Spinal cord (tissue), 10 donors: ENCODE results near the gene FAM168B. TPM values are rescaled to one million over a fixed set of nuclear protein-coding genes. Genes with fewer than 3 reads are reported as not detected.
A peak's percentile ranks its signal among the peaks of the same experiment; 100 is the strongest.
"Not testable (repeated sequence)": the region's sequence is repeated elsewhere in the genome, so short reads cannot be mapped to it uniquely, and the experiment has no call there.

Source experiments
- DNase-seq, 6 donors: peaks; one replicate each; pipeline versions ENCODE4 v3.0.0 to v3.0.0-alpha.2; 2013 to 2015; ENCODE audit warnings: low spot score in 6 of 6, low read depth in 4 of 6
- H3K27ac ChIP-seq: one replicate; pipeline ENCODE4 v1.5.1; 2013; ENCODE audit warnings: low read depth, low read length, control low read depth
- H3K27me3 ChIP-seq: one replicate; pipeline ENCODE4 v1.6.1; 2013; ENCODE audit warnings: low read length; ENCODE audit not compliant: control insufficient read depth, insufficient read depth
- H3K36me3 ChIP-seq: one replicate; pipeline ENCODE4 v1.6.1; 2013; ENCODE audit warnings: low read length; ENCODE audit not compliant: control insufficient read depth, insufficient read depth
- H3K4me1 ChIP-seq: one replicate; pipeline ENCODE4 v1.6.1; 2013; ENCODE audit warnings: low read length; ENCODE audit not compliant: control insufficient read depth, insufficient read depth
- H3K4me3 ChIP-seq: one replicate; pipeline ENCODE4 v1.5.1; 2013; ENCODE audit warnings: low read depth, low read length, control low read depth
- H3K9me3 ChIP-seq: one replicate; pipeline ENCODE4 v1.6.1; 2013; ENCODE audit warnings: low read length; ENCODE audit not compliant: control insufficient read depth, insufficient read depth
- WGBS: methylation state at CpG from one replicate; pipeline ENCODE4 v1.1.5; 2013; ENCODE audit warnings: missing lambda C conversion rate; ENCODE audit not compliant: insufficient coverage; 5-methylcytosine and 5-hydroxymethylcytosine counted together
- polyA plus RNA-seq, 2 donors: library from polyadenylated mRNA; unstranded; fragments of 120-200 nt; gene quantifications; one replicate each; pipeline ENCODE4 v1.2.1, GENCODE V29; 2013; ENCODE audit not compliant: insufficient read length in 2 of 2
- total RNA-seq, 2 donors: library from RNA; depleted of rRNA in 1 of 2; stranded (reverse); fragments of 120-200 nt in 1 of 2; fragments of >200 nt in 1 of 2; gene quantifications; one replicate each; pipeline versions ENCODE4 v1.2.3 to v1.2.4, GENCODE V29; 2013 to 2014
- donor health status: healthy.

The FAM168B gene
- total and polyA plus RNA-seq, 4 donors: 76.0 to 172 (median 133) TPM

GRCh38 chr2:131123192-131123591 lies 29.9 kb upstream of the FAM168B start:
- H3K36me3 ChIP-seq: peaks cover 8% of the 10 kb centered on the region
- no peaks in the 10 kb centered on the region for H3K27me3 ChIP-seq
- H3K4me1 ChIP-seq: peaks cover 6% of the 10 kb centered on the region
- no peak overlapping the region for H3K27ac ChIP-seq
- WGBS: 90% methylated on average over 3 of the region's 3 CpGs
- no peaks in the 10 kb centered on the region for H3K9me3 ChIP-seq
- no peak overlapping the region for H3K4me3 ChIP-seq
- DNase-seq: no peak

- H3K4me3 ChIP-seq: no peak overlapping the region
- H3K27ac ChIP-seq: no peak overlapping the region
- peaks cover 6% of the 10 kb centered on the region for H3K4me1 ChIP-seq
- DNase-seq: no peak
- WGBS: 95% methylated on average over 4 of the region's 4 CpGs
- H3K27me3 ChIP-seq: no peaks in the 10 kb centered on the region
- no peaks in the 10 kb centered on the region for H3K9me3 ChIP-seq
- H3K36me3 ChIP-seq: peaks cover 8% of the 10 kb centered on the region
Observed at GRCh38 chr2:131122496-131122895, 29.2 kb upstream of the FAM168B start.

- Histone ChIP-seq H3K27me3 (no peaks in the 10 kb centered on the region), H3K27ac (no peak overlapping the region), H3K9me3 (no peaks in the 10 kb centered on the region), H3K4me1 (peaks cover 6% of the 10 kb centered on the region), H3K36me3 (peaks cover 8% of the 10 kb centered on the region), H3K4me3 (no peak overlapping the region)
- no peak for DNase-seq
- WGBS: 97% methylated on average over 4 of the region's 4 CpGs
Observed at GRCh38 chr2:131121464-131121863, 28.2 kb upstream of the FAM168B start.

- DNase-seq: no peak
- Histone ChIP-seq H3K27ac (no peak overlapping the region), H3K4me3 (no peak overlapping the region), H3K9me3 (no peaks in the 10 kb centered on the region), H3K36me3 (peaks cover 4% of the 10 kb centered on the region), H3K4me1 (peaks cover under 1% of the 10 kb centered on the region), H3K27me3 (no peaks in the 10 kb centered on the region)
- WGBS: 97% methylated on average over 5 of the region's 12 CpGs
Observed at GRCh38 chr2:131120815-131121317, 27.6 kb upstream of the FAM168B start.

GRCh38 chr2:131115752-131116151 lies 22.5 kb upstream of the FAM168B start:
- Histone ChIP-seq H3K9me3 (no peaks in the 10 kb centered on the region), H3K27me3 (no peaks in the 10 kb centered on the region), H3K36me3 (no peaks in the 10 kb centered on the region), H3K4me1 (no peaks in the 10 kb centered on the region), H3K27ac (no peak overlapping the region), H3K4me3 (no peak overlapping the region)
- no peak for DNase-seq

- not testable (repeated sequence) for H3K4me1 ChIP-seq, H3K9me3 ChIP-seq, DNase-seq, H3K4me3 ChIP-seq, H3K36me3 ChIP-seq, H3K27me3 ChIP-seq, H3K27ac ChIP-seq
- WGBS: 100% methylated on average over 1 of the region's 3 CpGs
Observed at GRCh38 chr2:131114950-131115349, 21.7 kb upstream of the FAM168B start.

- no peak for DNase-seq
- Histone ChIP-seq H3K36me3 (no peaks in the 10 kb centered on the region), H3K4me1 (no peaks in the 10 kb centered on the region), H3K9me3 (no peaks in the 10 kb centered on the region), H3K4me3 (no peak overlapping the region), H3K27me3 (no peaks in the 10 kb centered on the region), H3K27ac (no peak overlapping the region)
- 20% methylated on average over 1 of the region's 7 CpGs for WGBS
Observed at GRCh38 chr2:131113566-131114227, 20.4 kb upstream of the FAM168B start.

- DNase-seq: no peak
- Histone ChIP-seq H3K27ac (no peak overlapping the region), H3K27me3 (no peaks in the 10 kb centered on the region), H3K36me3 (no peaks in the 10 kb centered on the region), H3K4me3 (no peak overlapping the region), H3K4me1 (peaks cover 3% of the 10 kb centered on the region), H3K9me3 (no peaks in the 10 kb centered on the region)
- WGBS: no CpG with 5 or more reads among the region's 2 CpGs
Observed at GRCh38 chr2:131112529-131112928, 19.3 kb upstream of the FAM168B start.

GRCh38 chr2:131105950-131106801 lies 12.9 kb upstream of the FAM168B start:
- no peaks in the 10 kb centered on the region for H3K27me3 ChIP-seq
- H3K36me3 ChIP-seq: no peaks in the 10 kb centered on the region
- no peak for DNase-seq
- H3K9me3 ChIP-seq: no peaks in the 10 kb centered on the region
- WGBS: 6% methylated on average over 8 of the region's 19 CpGs
- H3K27ac ChIP-seq: peak overlapping the region; percentile 95
- H3K4me1 ChIP-seq: peaks cover 17% of the 10 kb centered on the region
- peak overlapping the region; percentile 92 for H3K4me3 ChIP-seq
